ENCODE measurements around the gene CCDC180.
"Not testable (repeated sequence)": the region's sequence is repeated elsewhere in the genome, so short reads cannot be mapped to it uniquely, and the experiment has no call there.

The CCDC180 gene

GRCh38 chr9:97321251-97321650, 13.8 kb downstream of the CCDC180 start:
- TF ChIP-seq, protein P1, sequence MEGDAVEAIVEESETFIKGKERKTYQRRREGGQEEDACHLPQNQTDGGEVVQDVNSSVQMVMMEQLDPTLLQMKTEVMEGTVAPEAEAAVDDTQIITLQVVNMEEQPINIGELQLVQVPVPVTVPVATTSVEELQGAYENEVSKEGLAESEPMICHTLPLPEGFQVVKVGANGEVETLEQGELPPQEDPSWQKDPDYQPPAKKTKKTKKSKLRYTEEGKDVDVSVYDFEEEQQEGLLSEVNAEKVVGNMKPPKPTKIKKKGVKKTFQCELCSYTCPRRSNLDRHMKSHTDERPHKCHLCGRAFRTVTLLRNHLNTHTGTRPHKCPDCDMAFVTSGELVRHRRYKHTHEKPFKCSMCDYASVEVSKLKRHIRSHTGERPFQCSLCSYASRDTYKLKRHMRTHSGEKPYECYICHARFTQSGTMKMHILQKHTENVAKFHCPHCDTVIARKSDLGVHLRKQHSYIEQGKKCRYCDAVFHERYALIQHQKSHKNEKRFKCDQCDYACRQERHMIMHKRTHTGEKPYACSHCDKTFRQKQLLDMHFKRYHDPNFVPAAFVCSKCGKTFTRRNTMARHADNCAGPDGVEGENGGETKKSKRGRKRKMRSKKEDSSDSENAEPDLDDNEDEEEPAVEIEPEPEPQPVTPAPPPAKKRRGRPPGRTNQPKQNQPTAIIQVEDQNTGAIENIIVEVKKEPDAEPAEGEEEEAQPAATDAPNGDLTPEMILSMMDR (IDR thresholded peaks at IDR 0.05; ENCODE audit: control insufficient read depth, insufficient read depth, low read depth, low read length, missing control alignments) = no peak
- H3K4me3 ChIP-seq (ENCODE audit: control insufficient read depth, low read depth, low read length) = no peak overlapping the region
- no peak for DNase-seq (ENCODE audit: low read depth)

GRCh38 chr9:97321691-97322090, 14.2 kb downstream of the CCDC180 start:
- TF ChIP-seq, protein P1 (IDR thresholded peaks at IDR 0.05; ENCODE audit: control insufficient read depth, insufficient read depth, low read depth, low read length, missing control alignments) = no peak
- H3K4me3 ChIP-seq (ENCODE audit: control insufficient read depth, low read depth, low read length) = no peak overlapping the region
- no peak for DNase-seq (ENCODE audit: low read depth)

GRCh38 chr9:97322105-97322504, 14.6 kb downstream of the CCDC180 start:
- TF ChIP-seq, protein P1 (IDR thresholded peaks at IDR 0.05; ENCODE audit: control insufficient read depth, insufficient read depth, low read depth, low read length, missing control alignments) = no peak
- no peak overlapping the region for H3K4me3 ChIP-seq (ENCODE audit: control insufficient read depth, low read depth, low read length)
- no peak for DNase-seq (ENCODE audit: low read depth)

- TF ChIP-seq, protein P1 (IDR thresholded peaks at IDR 0.05; ENCODE audit: control insufficient read depth, insufficient read depth, low read depth, low read length, missing control alignments) = no peak
- H3K4me3 ChIP-seq (ENCODE audit: control insufficient read depth, low read depth, low read length) = no peak overlapping the region
- DNase-seq (ENCODE audit: low read depth) = no peak
Measured at GRCh38 chr9:97324954-97325353, 17.5 kb downstream of the CCDC180 start.

DNA sequence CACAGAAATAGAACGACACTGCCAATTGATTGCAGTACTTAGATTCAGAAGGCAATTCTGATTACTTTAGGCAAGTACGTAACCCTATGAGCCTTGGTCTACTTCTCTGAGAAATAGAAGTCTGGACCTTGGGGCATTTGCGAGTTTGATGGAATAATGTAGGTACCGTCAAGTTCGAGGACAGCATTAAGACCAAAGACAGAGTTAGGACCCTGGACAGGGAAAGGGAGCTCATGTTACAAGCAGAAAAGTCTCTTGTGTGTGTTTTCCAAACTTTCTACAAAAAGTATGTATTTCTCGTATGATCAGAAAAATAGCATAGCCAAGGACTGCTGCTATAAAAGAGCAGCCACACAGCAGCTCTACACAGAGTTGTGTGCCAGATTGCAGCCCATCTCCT, 20.1 kb downstream of the CCDC180 start:
- TF ChIP-seq, protein P1 (IDR thresholded peaks at IDR 0.05; ENCODE audit: control insufficient read depth, insufficient read depth, low read depth, low read length, missing control alignments) = no peak

DNA sequence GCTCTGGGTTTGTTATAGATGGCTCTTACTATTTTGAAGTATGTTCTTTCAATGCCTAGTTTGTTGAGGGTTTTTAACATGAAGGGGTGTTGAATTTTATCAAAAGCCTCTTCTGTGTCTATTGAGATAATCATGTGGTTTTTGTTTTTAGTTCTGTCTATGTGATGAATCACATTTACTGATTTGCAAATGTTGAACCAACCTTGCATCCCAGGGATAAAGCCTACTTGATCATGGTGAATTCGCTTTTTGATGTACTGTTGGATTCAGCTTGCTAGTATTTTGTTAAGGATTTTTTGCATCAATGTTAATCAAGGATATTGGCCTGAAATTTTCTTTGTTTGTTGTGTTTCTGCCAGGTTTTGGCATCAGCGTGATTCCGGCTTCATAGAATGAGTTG, 25.5 kb downstream of the CCDC180 start:
- TF ChIP-seq, protein P1 (IDR thresholded peaks at IDR 0.05; ENCODE audit: control insufficient read depth, insufficient read depth, low read depth, low read length, missing control alignments) = no peak

More for the DNA sequence above, 20.1 kb downstream of the CCDC180 start:
- no peak overlapping the region for H3K4me3 ChIP-seq (ENCODE audit: control insufficient read depth, low read depth, low read length)
- no peak for DNase-seq (ENCODE audit: low read depth)

GRCh38 chr9:97335622-97336021, 28.2 kb downstream of the CCDC180 start:
- DNase-seq (ENCODE audit: low read depth) = not testable (repeated sequence)

More for the DNA sequence above, 25.5 kb downstream of the CCDC180 start:
- DNase-seq (ENCODE audit: low read depth) = no peak
- no peak overlapping the region for H3K4me3 ChIP-seq (ENCODE audit: control insufficient read depth, low read depth, low read length)

More at GRCh38 chr9:97335622-97336021, 28.2 kb downstream of the CCDC180 start:
- not testable (repeated sequence) for H3K4me3 ChIP-seq (ENCODE audit: control insufficient read depth, low read depth, low read length)
